SJCRH30 (cell line): ENCODE measurements around the gene POLD4. TPM values are rescaled to one million over a fixed set of nuclear protein-coding genes. Genes with fewer than 3 reads are reported as not detected.

ENCODE experiments used
- DNase-seq, 2 experiments: peaks; one replicate each; pipeline ENCODE4 v3.0.0-alpha.2; 2015 to 2020
- H3K27ac ChIP-seq: fragments of 250-450 bp; sonication (Bioruptor Pico); 2 replicates; pipeline ENCODE4 v1.5.1; 2020; ENCODE audit warnings: mild to moderate bottlenecking, moderate library complexity
- H3K27me3 ChIP-seq: fragments of 250-450 bp; sonication (Bioruptor Pico); 2 replicates; pipeline ENCODE4 v1.5.1; 2020; ENCODE audit warnings: mild to moderate bottlenecking, moderate library complexity
- H3K36me3 ChIP-seq: fragments of 250-450 bp; sonication (Bioruptor Pico); 2 replicates; pipeline ENCODE4 v1.5.1; 2020; ENCODE audit warnings: mild to moderate bottlenecking, moderate library complexity
- H3K4me1 ChIP-seq: fragments of 250-450 bp; sonication (Bioruptor Pico); 2 replicates; pipeline ENCODE4 v1.5.1; 2020; ENCODE audit warnings: mild to moderate bottlenecking, moderate library complexity
- H3K4me3 ChIP-seq: fragments of 250-450 bp; sonication (Bioruptor Pico); 2 replicates; pipeline ENCODE4 v1.5.1; 2020; ENCODE audit warnings: mild to moderate bottlenecking, moderate library complexity
- H3K9me3 ChIP-seq: fragments of 250-450 bp; sonication (Bioruptor Pico); replicated peaks from 2 replicates; pipeline ENCODE4 v1.5.1; 2020; ENCODE audit warnings: mild to moderate bottlenecking, moderate library complexity
- total RNA-seq: library from RNA; depleted of rRNA; stranded (reverse); fragments of >200 nt; shearing (Covaris generic); gene quantifications from 2 replicates; pipeline ENCODE4 v1.2.3, GENCODE V29; 2014

POLD4 gene
- total RNA-seq, 1 experiment from 2014 or later = 35.4 TPM

GRCh38 chr11:67393990-67394389, 40.6 kb upstream of the POLD4 start:
- no peaks in the 10 kb centered on the region for H3K27me3 ChIP-seq
- no peaks in the 10 kb centered on the region for H3K9me3 ChIP-seq
- H3K4me3 ChIP-seq = no peak overlapping the region
- DNase-seq = no peak
- no peaks in the 10 kb centered on the region for H3K4me1 ChIP-seq
- H3K27ac ChIP-seq = no peak overlapping the region
- H3K36me3 ChIP-seq = peaks cover 11% of the 10 kb centered on the region

- Histone ChIP-seq H3K27ac (no peak overlapping the region), H3K4me3 (no peak overlapping the region), H3K4me1 (no peaks in the 10 kb centered on the region), H3K36me3 (peaks cover 11% of the 10 kb centered on the region; the same call in 1 of the 2 replicates), H3K9me3 (no peaks in the 10 kb centered on the region), H3K27me3 (no peaks in the 10 kb centered on the region)
- DNase-seq = no peak
These were observed 40.1 kb upstream of the POLD4 start for GRCh38 chr11:67393437-67393836.

GRCh38 chr11:67392183-67392715, 38.9 kb upstream of the POLD4 start:
- no peak for DNase-seq
- peaks cover 5% of the 10 kb centered on the region; the same call in 1 of the 2 replicates for H3K36me3 ChIP-seq
- H3K9me3 ChIP-seq = no peaks in the 10 kb centered on the region
- no peaks in the 10 kb centered on the region for H3K4me1 ChIP-seq
- H3K27me3 ChIP-seq = no peaks in the 10 kb centered on the region
- peak overlapping the region; percentile 70 for H3K4me3 ChIP-seq
- H3K27ac ChIP-seq = peak overlapping the region; percentile 76; the same call in 1 of the 2 replicates

- Histone ChIP-seq H3K36me3 (peaks cover 4% of the 10 kb centered on the region; the same call in 1 of the 2 replicates), H3K4me1 (no peaks in the 10 kb centered on the region), H3K9me3 (no peaks in the 10 kb centered on the region), H3K27me3 (no peaks in the 10 kb centered on the region), H3K27ac (peak within 1 kb of the TSS; percentile 76), H3K4me3 (peak within 1 kb of the TSS; percentile 70)
- peak; percentile 94 to 95 for DNase-seq
These were observed 38.2 kb upstream of the POLD4 start, which contains the start of gene RAD9A for GRCh38 chr11:67391304-67392182. Gene RAD9A (plus strand): TSS chr11:67391986. CDS start chr11:67392045, 59 bp downstream.

- peak overlapping the region; percentile 70 for H3K4me3 ChIP-seq
- H3K9me3 ChIP-seq = no peaks in the 10 kb centered on the region
- H3K36me3 ChIP-seq = peaks cover 4% of the 10 kb centered on the region; the same call in 1 of the 2 replicates
- DNase-seq = no peak
- H3K4me1 ChIP-seq = no peaks in the 10 kb centered on the region
- H3K27ac ChIP-seq = peak overlapping the region; percentile 76
- H3K27me3 ChIP-seq = no peaks in the 10 kb centered on the region
These were observed 37.6 kb upstream of the POLD4 start for GRCh38 chr11:67390947-67391303.

GRCh38 chr11:67389477-67389876, 36.1 kb upstream of the POLD4 start:
- H3K4me1 ChIP-seq = no peaks in the 10 kb centered on the region
- H3K36me3 ChIP-seq = no peaks in the 10 kb centered on the region
- no peaks in the 10 kb centered on the region for H3K27me3 ChIP-seq
- peak; percentile 42 to 64 for DNase-seq
- H3K9me3 ChIP-seq = no peaks in the 10 kb centered on the region
- no peak overlapping the region for H3K27ac ChIP-seq
- H3K4me3 ChIP-seq = no peak overlapping the region

- Histone ChIP-seq H3K9me3 (no peaks in the 10 kb centered on the region), H3K4me3 (no peak overlapping the region), H3K4me1 (no peaks in the 10 kb centered on the region), H3K36me3 (no peaks in the 10 kb centered on the region), H3K27ac (no peak overlapping the region), H3K27me3 (no peaks in the 10 kb centered on the region)
- no peak for DNase-seq
These were observed 34.2 kb upstream of the POLD4 start for GRCh38 chr11:67387518-67387917.

- H3K9me3 ChIP-seq = no peaks in the 10 kb centered on the region
These were observed 33.7 kb upstream of the POLD4 start for GRCh38 chr11:67387069-67387468.

GRCh38 chr11:67384851-67385366, 31.6 kb upstream of the POLD4 start:
- Histone ChIP-seq H3K4me1 (no peaks in the 10 kb centered on the region), H3K9me3 (no peaks in the 10 kb centered on the region), H3K27ac (no peak overlapping the region), H3K27me3 (no peaks in the 10 kb centered on the region), H3K36me3 (no peaks in the 10 kb centered on the region), H3K4me3 (no peak overlapping the region)
- DNase-seq = no peak

More at GRCh38 chr11:67387069-67387468, 33.7 kb upstream of the POLD4 start:
- no peak for DNase-seq
- no peak overlapping the region for H3K4me3 ChIP-seq
- H3K27me3 ChIP-seq = no peaks in the 10 kb centered on the region
- no peaks in the 10 kb centered on the region for H3K36me3 ChIP-seq
- H3K4me1 ChIP-seq = no peaks in the 10 kb centered on the region
- no peak overlapping the region for H3K27ac ChIP-seq

- H3K9me3 ChIP-seq = no peaks in the 10 kb centered on the region
- DNase-seq = peak; percentile 75 to 89
- H3K27me3 ChIP-seq = no peaks in the 10 kb centered on the region
- no peak overlapping the region for H3K4me3 ChIP-seq
- peaks cover 6% of the 10 kb centered on the region for H3K4me1 ChIP-seq
- no peaks in the 10 kb centered on the region for H3K36me3 ChIP-seq
- H3K27ac ChIP-seq = no peak overlapping the region
These were observed 29.2 kb upstream of the POLD4 start for GRCh38 chr11:67382276-67383136.

GRCh38 chr11:67381244-67381972, 28.1 kb upstream of the POLD4 start:
- Histone ChIP-seq H3K27me3 (no peaks in the 10 kb centered on the region), H3K27ac (no peak overlapping the region), H3K4me1 (peaks cover 15% of the 10 kb centered on the region), H3K9me3 (no peaks in the 10 kb centered on the region), H3K36me3 (no peaks in the 10 kb centered on the region), H3K4me3 (no peak overlapping the region)
- DNase-seq = no peak

GRCh38 chr11:67379061-67380058, 26.0 kb upstream of the POLD4 start:
- peaks cover 24% of the 10 kb centered on the region for H3K4me1 ChIP-seq
- H3K27ac ChIP-seq = no peak overlapping the region
- no peaks in the 10 kb centered on the region for H3K9me3 ChIP-seq
- H3K4me3 ChIP-seq = no peak overlapping the region
- no peaks in the 10 kb centered on the region for H3K36me3 ChIP-seq
- no peak for DNase-seq
- no peaks in the 10 kb centered on the region for H3K27me3 ChIP-seq

- Histone ChIP-seq H3K27me3 (no peaks in the 10 kb centered on the region), H3K27ac (no peak overlapping the region), H3K36me3 (no peaks in the 10 kb centered on the region), H3K9me3 (no peaks in the 10 kb centered on the region), H3K4me3 (no peak overlapping the region), H3K4me1 (peaks cover 24% of the 10 kb centered on the region)
- no peak for DNase-seq
These were observed 25.2 kb upstream of the POLD4 start for GRCh38 chr11:67378544-67378943.
